Islet precursor cell (in vitro differentiated cells): Measurements from ENCODE around the gene MUTYH.
"Not testable (repeated sequence)": the region's sequence is repeated elsewhere in the genome, so short reads cannot be mapped to it uniquely, and the experiment has no call there.

Experiments
- DNase-seq: peaks from one replicate; pipeline ENCODE4 v3.0.0-alpha.2; 2018

MUTYH gene

DNA sequence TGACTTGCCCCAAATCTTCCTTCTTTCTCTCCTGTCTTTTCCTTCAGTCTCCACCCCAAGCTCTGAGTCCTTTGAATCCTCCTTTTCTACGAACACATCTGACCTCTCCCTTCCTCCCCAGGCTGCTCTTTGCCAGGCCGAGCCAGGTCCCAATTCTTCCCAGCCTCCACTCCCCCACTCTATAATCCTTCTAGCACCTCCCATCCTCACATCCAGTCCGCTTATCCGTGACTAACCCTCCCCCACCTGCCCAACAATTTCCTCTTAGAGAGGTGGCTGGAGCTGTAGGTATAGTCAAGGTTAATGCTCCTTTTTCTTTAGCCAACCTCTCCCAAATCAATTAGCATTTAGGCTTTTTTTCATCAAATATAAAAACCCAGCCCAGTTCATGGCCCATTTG, 23.1 kb downstream of the MUTYH start:
- peak; percentile 22 for DNase-seq

DNA sequence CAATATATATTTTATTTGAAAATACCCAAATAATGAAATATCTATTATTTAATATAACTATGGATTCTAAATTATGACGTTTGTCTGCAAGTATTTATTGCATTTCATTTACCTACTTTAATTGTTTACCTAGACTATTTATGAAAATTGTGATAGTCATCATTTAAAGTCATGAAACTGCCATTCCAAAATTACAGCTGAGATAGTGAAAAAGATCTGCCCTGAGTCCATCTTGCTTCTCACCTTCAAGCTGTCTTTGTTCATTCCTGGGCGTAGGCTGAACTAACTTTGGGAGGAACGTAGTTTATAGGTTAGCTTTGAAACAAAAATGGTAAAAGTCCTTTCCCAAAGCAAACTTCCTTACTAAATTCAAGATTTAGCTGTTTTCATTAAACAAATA, 26.0 kb downstream of the MUTYH start:
- DNase-seq: no peak

DNA sequence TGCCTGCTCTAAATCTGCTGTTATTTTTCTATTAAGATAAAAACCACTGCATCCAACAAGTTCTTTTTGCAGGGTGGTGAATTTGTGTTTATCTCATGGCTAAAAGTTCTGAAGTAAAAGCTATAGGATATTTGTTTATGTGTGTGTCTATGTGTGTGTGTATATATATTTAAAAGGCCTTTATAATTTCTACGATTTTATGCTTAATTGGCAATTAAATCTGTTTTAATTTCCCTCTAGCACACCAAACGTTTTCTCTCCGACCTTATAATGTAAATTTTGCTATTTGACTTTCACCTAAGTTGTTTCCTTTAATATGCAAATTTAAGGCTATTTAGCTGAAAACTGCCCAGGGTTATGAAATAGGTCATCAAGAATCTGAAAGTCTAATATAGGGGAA, 33.3 kb downstream of the MUTYH start:
- DNase-seq: no peak

DNA sequence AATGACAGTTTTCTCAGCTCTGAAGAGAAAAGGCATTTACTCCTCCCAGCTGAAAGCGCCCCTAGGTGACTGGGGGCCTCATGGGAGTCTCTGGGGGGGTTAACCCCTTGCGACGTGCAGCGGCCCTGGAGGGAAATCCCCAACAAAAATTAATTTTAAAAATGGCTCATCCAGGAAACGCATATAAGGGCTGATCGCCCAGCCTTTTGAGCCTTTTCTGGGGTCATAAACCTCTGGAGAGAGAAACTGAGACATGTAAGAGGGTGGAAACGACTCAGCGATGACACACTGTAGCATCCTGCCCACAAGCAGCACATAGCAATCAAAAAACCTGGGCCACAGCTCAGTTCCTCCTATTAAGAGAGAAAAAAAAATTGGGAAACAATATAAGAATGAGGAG, 33.9 kb downstream of the MUTYH start:
- no peak for DNase-seq

DNA sequence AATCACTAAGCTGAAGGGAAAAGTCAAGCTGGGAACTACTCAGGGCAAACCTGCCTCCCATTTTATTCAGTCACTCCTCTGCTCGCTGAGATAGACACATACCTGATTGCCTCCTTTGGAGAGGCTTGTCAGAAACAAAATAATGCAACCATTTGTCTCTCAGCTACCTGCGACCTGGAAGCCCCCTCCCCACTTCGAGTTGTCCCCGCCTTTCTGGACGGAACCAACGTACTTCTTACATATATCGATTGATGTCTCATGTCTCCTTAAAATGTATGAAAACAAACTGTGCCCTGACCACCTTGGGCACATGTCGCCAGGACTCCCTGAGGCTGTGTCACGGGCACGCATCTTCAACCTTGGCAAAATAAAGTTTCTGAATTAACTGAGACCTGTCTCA, 35.0 kb downstream of the MUTYH start:
- no peak for DNase-seq

DNA sequence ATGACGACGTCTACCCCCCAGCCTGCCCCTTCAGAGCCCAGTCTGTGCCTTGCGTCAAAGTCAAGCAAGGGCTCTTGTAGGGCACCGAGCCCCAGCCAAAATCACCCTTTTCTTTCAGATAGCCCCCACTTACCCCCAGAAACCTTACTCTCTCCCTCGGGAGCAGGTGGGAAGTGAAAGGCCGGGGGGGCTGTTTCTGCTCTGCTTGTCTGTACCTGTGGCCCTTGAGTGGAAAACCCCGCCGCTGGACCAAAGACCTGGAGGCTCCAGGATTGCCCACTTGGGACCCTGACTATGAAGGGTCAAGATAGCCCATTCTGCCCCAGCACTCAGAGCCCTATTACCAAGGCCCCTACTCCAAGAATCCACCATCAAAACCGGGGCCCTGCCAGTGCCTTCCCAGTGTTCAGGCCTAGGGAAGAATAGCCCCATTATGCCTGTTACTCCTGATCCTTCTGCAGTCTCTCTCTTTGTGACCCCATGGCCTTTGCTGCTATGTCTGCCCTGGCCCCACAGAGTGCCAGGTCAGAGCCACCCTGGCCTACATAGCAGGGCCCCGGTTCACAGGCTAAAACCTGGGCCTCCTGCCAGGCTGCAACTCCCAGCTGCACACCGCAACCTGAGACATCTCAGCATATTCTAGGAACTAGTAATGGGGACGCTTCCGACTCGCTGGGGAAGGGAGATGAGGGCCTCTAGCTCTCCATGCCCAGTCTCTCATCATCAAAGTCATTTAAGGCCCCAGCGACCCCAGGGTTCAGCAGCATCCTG, 35.7 kb downstream of the MUTYH start:
- DNase-seq: no peak

DNA sequence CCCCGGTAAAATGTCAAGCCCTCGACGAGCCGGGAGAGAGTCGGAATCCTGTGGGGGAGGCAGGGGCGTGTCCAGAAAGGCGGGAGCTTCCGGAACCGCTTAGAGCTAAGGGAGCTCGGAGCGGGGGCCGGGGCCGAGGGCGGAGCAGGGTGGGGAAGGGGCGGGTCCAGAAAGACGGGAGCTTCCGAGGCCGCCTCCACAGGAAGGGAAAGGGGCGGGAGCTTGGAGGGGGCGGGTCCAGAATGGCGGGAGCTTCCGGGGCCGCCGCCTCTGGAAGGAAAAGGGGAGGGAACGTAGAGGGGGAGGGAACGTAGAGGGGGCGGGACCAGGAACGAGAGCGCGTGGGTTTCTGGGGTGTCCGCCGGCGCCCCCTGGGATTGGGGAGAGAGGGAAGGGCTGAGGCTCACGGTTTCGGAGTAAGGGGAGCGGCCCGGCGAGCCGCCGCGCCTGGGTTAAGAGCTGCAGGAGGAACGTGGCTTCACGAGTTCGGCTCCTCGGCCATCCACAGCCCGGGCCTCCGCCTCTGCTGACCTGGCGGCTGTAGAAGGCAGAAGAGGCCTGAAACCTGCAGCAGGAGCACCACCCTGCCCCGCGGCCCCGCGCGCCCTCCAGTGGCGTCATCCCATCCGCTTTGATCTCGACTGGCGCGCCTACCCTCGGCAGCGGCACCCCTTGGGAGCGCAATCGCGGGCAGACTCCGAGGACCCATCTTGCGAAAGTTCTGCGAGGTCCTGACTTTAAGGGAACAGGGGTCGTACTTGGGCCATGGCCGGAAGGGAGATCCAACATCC, 36.5 kb downstream of the MUTYH start:
- DNase-seq: peak; percentile 99

DNA sequence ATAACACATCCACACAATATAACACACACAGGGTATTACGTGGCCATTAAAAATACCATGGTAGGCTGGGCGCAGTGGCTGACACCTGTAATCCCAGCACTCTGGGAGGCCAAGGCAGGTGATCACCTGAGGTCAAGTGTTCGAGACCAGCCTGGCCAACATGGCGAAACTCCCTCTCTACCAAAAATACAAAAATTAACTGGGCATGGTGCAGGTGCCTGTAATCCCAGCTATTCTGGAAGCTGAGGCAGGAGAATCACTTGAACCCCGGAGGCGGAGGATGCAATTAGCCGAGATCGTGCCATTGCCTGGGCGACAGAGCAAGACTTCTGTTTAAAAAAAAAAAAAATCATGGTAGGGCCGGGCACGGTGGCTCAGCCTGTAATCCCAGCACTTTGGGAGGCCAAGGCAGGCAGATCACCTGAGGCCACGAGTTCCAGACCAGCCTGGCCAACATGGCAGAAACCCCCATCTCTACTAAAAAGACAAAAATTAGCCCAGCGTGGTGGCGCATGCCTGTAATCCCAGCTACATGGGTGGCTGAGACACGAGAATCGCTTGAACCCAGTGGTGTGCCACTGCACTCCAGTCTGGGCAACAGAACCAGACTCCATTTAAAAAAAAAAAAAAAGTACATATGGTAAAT, 37.6 kb downstream of the MUTYH start:
- DNase-seq: no peak

DNA sequence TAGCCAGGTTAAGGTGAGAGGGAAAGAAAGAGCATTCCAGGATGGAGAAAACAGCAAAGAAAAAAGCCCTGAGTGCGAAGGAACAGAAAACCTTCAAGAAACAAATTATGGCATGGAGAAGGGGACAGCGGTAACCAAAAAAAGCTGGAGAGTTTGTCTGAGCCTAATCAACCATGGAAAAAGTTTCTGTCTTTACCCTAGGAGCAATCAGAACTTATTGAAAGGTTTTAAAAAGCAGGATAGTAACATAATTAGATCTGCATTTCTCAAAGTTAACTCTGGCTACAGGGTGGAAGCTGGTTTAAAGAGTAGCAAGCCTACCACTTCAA, 39.6 kb downstream of the MUTYH start:
- no peak for DNase-seq

DNA sequence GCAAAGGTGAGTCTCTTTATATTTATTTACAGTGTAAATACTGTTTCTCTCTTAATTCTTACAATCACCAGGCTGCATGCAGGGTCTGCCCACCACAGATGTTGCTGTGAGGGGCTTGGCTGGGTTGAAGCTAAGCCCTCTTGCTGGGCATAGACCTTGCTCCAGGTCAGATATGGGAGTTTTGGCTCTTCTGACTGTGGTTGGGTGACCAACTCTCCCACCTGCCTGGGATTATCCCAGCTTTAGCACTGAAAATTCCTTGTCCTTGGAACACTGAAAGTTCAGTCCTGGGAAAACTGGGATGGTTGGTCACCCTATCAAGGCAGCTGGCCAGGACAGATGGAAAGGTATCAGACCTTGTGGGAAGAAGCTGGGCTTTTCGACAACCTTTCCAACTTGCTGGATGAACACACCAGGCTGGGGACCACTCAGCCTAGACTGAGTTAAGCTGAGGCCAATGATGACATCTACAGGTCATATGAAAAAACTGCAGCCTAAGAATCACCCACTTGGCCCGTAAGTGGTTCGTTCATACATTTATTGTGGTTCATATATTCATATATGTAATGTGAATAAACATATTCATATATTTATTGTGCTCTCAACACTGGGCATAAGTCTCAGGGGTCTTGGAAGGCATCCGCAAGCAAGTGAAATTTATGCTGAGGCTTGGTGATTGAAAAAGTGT, 40.1 kb downstream of the MUTYH start:
- DNase-seq: peak; percentile 70

DNA sequence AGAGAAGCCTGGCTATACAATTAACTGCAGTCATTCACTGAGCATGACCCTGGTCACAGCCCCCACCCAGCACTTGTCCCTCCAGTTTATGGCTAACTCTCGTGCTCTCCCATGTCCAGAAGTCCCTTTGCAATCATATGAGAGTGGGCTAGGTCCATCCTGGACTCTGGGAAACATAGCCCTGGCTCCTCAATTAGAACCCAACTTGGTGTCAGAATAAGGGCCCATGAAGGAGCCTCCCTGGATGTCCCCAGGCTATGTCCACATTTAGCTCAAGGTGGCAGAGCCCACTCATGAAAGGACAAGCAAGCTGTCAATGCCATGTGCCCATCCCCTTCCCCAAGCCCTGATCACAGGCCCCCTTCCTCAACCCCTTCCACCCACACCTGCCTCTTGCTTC, 40.9 kb downstream of the MUTYH start:
- no peak for DNase-seq

DNA sequence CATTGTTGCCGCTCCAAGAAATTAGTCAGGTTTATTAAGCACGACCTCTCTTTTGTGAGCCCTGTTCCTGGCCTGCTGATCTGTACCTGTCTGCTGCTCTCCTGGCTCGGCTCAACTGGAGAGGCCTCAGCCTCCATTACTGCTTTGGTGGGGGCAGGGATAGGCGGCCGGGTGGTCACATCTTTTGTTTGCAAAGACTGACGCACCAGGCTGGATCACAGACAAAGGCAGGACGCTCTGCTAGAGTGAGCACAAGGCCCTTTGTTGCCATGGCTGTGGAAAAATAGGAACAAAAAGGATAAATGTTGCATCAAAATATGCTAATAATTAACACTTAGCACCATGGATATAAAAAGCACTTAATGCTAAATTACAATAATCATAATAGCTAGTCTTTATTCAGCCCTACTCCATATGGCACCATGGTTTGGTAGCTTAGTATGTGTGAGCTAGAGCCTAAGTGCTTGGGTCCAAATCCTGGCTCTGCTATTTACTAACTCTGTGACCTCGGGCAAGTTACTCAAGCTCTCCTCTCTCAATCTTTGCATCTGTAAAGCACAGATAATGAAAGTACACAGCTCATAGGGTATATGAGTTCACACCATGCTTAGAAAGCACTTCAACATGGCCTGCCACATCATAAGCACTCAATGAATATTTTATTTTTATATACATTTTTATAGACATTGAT, 42.4 kb downstream of the MUTYH start:
- no peak for DNase-seq

DNA sequence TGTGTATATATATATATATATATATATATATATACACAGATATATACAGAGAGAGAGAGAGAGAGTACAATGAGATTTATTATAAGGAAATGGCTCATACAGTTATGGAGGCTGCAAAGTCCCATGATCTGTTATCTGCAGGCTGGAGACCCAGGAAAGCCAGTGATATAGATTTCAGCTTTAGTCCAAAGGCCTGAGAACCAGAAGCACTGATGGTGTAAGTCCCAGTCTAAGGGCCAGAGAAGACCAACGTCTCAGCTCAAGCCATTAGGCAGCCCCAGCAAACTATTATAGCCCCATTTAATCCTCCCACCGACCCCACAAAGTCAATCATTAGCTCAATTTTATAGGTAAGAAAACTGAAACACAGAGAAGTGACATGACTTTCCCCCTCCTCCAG, 48.5 kb downstream of the MUTYH start:
- DNase-seq: no peak

DNA sequence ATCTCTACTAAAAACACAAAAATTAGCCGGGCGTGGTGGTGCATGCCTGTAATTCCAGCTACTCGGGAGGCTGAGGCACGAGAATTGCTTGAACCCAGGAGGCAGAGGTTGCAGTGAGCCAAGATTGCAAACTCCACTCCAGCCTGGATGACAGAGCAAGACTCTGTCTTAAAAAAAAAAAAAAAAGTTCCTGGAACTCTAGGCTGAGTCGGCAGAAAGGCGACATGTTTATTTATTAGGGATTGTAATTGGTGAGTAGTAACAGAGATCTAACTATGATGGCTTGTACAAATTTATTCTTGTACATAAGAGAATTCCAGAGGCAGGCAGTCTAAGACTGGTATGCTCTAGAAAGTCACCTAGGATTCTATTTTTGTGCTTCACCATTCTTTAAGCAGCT, 49.2 kb downstream of the MUTYH start:
- not testable (repeated sequence) for DNase-seq

DNA sequence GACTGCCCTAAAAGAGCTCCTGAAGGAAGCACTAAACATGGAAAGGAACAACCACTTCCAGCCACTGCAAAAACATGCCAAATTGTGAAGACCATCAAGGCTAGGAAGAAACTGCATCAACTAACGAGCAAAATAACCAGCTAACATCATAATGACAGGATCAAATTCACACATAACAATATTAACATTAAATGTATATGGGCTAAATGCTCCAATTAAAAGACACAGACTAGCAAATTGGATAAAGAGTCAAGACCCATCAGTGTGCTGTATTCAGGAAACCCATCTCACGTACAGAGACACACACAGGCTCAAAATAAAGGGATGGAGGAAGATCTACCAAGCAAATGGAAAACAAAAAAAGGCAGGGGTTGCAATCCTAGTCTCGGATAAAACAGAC, 53.7 kb downstream of the MUTYH start:
- DNase-seq: not testable (repeated sequence)

DNA sequence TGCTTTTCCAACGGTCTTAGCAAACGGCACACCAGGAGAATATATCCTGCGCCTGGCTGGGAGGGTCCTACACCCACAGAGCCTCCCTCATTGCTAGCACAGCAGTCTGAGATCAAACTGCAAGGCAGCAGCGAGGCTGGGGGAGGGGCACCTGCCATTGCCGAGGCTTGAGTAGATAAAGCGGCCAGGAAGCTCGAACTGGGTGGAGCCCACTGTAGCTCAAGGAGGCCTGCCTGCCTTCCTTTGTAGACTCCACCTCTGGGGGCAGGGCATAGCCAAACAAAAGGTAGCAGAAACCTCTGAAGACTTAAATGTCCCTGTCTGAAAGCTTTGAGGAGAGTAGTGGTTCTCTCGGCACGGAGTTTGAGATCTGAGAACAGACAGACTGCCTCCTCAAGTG, 55.4 kb downstream of the MUTYH start:
- DNase-seq: not testable (repeated sequence)

DNA sequence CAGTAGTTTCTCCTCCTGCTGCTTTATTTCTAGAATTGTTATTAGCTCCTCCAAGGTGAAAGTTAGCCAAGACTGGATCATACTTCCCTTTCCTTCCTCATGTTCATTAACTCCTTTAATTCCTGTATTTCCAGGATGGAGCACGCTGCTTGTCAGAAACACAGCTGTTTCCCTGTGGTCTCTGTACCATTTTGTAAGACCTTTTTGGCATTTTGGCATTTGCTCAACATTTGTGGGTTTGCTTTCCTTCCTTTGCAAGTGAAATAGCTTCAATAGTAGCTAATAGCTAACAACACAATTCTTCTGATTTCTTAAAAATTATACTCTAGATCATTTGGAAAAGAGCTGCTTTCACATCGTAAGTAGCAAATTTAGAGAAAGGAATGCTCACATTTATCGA, 57.9 kb downstream of the MUTYH start:
- DNase-seq: no peak
